HepG2 (cell line): ENCODE results near the gene ISCA2. TPM values are rescaled to one million over a fixed set of nuclear protein-coding genes. Genes with fewer than 3 reads are reported as not detected.

Experiments used
- EED ChIP-seq: sonication (generic); formaldehyde crosslinking; IDR thresholded peaks from 2 replicates; pipeline ENCODE4 v1.5.0; 2020; ENCODE audit warnings: mild to moderate bottlenecking, missing genetic modification reagents
- HES4 ChIP-seq: sonication (generic); formaldehyde crosslinking; IDR thresholded peaks from 2 replicates; pipeline ENCODE4 v1.9.0; 2021; ENCODE audit warnings: mild to moderate bottlenecking, missing genetic modification reagents, borderline replicate concordance
- HNF4A ChIP-seq: sonication (generic); formaldehyde crosslinking; IDR thresholded peaks from 2 replicates; pipeline ENCODE4 v1.4.0; 2020; ENCODE audit warnings: missing genetic modification reagents
- ISL2 ChIP-seq: sonication (generic); formaldehyde crosslinking; IDR thresholded peaks from 2 replicates; pipeline ENCODE4 v1.5.0; 2020; ENCODE audit warnings: missing genetic modification reagents
- KDM4B ChIP-seq: sonication (generic); formaldehyde crosslinking; IDR thresholded peaks from 2 replicates; pipeline ENCODE4 v1.4.0; 2020; ENCODE audit warnings: missing genetic modification reagents
- KDM5B ChIP-seq: sonication (generic); formaldehyde crosslinking; IDR thresholded peaks from 2 replicates; pipeline ENCODE4 v1.4.0; 2020; ENCODE audit warnings: missing genetic modification reagents, mild to moderate bottlenecking, borderline replicate concordance
- MBD4 ChIP-seq: IDR thresholded peaks from 2 replicates; pipeline ENCODE4 v1.6.1; 2012; ENCODE audit warnings: low read length, inconsistent platforms, borderline replicate concordance
- PHF21A ChIP-seq: sonication (generic); formaldehyde crosslinking; IDR thresholded peaks from 2 replicates; pipeline ENCODE4 v1.5.0; 2020; ENCODE audit warnings: mild to moderate bottlenecking, missing genetic modification reagents
- POGZ ChIP-seq: sonication (generic); formaldehyde crosslinking; IDR thresholded peaks from 2 replicates; pipeline ENCODE4 v1.4.0; 2020; ENCODE audit warnings: mild to moderate bottlenecking, missing genetic modification reagents
- SP1 ChIP-seq, 2 experiments: fragments of 450-650 bp in 1 of 2; sonication (generic) in 1 of 2; formaldehyde crosslinking in 1 of 2; IDR thresholded peaks; 2 replicates each; pipeline versions ENCODE4 v1.4.0 to v1.6.1; 2016 to 2020; ENCODE audit warnings: missing genetic modification reagents in 1 of 2
- TCF7L2 ChIP-seq: IDR thresholded peaks from 2 replicates; pipeline ENCODE4 v1.6.1; 2011; ENCODE audit warnings: mild to moderate bottlenecking, low read depth, low read length, moderate library complexity
- TOPORS ChIP-seq: sonication (generic); formaldehyde crosslinking; IDR thresholded peaks from 2 replicates; pipeline ENCODE4 v1.8.0; 2023; ENCODE audit warnings: mild to moderate bottlenecking, missing genetic modification reagents
- YY1 ChIP-seq: IDR thresholded peaks from 2 replicates; pipeline ENCODE4 v1.6.1; 2011; ENCODE audit warnings: low read length, low read depth, moderate library complexity, mild to moderate bottlenecking; ENCODE audit not compliant: insufficient read depth, insufficient replicate concordance
- ZBTB1 ChIP-seq: sonication (generic); formaldehyde crosslinking; IDR thresholded peaks from 2 replicates; pipeline ENCODE4 v1.4.0; 2020; ENCODE audit warnings: missing genetic modification reagents, borderline replicate concordance
- ZFX ChIP-seq: sonication (generic); formaldehyde crosslinking; IDR thresholded peaks from 2 replicates; pipeline ENCODE4 v1.4.0; 2020; ENCODE audit warnings: mild to moderate bottlenecking, low read depth, missing genetic modification reagents, moderate library complexity
- ZNF10 ChIP-seq: sonication (generic); formaldehyde crosslinking; IDR thresholded peaks from 2 replicates; pipeline ENCODE4 v1.4.0; 2020; ENCODE audit warnings: mild to moderate bottlenecking, low read depth, missing genetic modification reagents, borderline replicate concordance
- polyA plus RNA-seq, 8 experiments: library from polyadenylated mRNA; depleted of rRNA in 3 of 8; stranded (reverse) in 7 of 8; unstranded in 1 of 8; fragments of >200 nt; fragmentation: Illumina TruSeq in 4 of 8; extraction: Trizol in 4 of 8; gene quantifications; 2 replicates each; pipeline versions ENCODE4 v1.2.1 to v1.2.3, GENCODE V29; 2011 to 2016; ENCODE audit warnings: low read depth in 4 of 8, missing spikeins in 1 of 8, mixed read lengths in 1 of 8; ENCODE audit not compliant: insufficient read depth in 1 of 8
- total RNA-seq, 5 experiments: library from RNA; depleted of rRNA; stranded (reverse); fragments of >200 nt; fragmentation: Illumina TruSeq; extraction: Trizol; gene quantifications; 2 replicates each; pipeline ENCODE4 v1.2.3, GENCODE V29; 2016; ENCODE audit warnings: low read depth in 1 of 5
- TF ChIP-seq, protein P1 (sequence below): sonication (generic); formaldehyde crosslinking; IDR thresholded peaks from 2 replicates; pipeline ENCODE4 v1.5.1; 2020; ENCODE audit warnings: mild to moderate bottlenecking, missing genetic modification reagents, moderate library complexity
- TF ChIP-seq, protein P2 (sequence below): sonication (generic); formaldehyde crosslinking; IDR thresholded peaks from 2 replicates; pipeline ENCODE4 v1.5.1; 2020; ENCODE audit warnings: mild to moderate bottlenecking, moderate library complexity, missing genetic modification reagents
- TF ChIP-seq, protein P3 (sequence below): sonication (generic); formaldehyde crosslinking; IDR thresholded peaks from 2 replicates; pipeline ENCODE4 v1.5.1; 2020; ENCODE audit warnings: mild to moderate bottlenecking, missing genetic modification reagents, moderate library complexity
- TF ChIP-seq, protein P4 (sequence below): sonication (generic); formaldehyde crosslinking; IDR thresholded peaks from 2 replicates; pipeline ENCODE4 v1.8.0; 2022; ENCODE audit warnings: missing genetic modification reagents, mild to moderate bottlenecking, borderline replicate concordance

ISCA2 gene
- total and polyA plus RNA-seq, 2 of the 13 experiments (the other 11 are each of a cell fraction or from before 2014, with no cell fraction given), result 32.1 to 43.4 TPM

GRCh38 chr14:74493343-74494261 lies at the start of gene ISCA2 (continued):
- TF ChIP-seq, protein P1, sequence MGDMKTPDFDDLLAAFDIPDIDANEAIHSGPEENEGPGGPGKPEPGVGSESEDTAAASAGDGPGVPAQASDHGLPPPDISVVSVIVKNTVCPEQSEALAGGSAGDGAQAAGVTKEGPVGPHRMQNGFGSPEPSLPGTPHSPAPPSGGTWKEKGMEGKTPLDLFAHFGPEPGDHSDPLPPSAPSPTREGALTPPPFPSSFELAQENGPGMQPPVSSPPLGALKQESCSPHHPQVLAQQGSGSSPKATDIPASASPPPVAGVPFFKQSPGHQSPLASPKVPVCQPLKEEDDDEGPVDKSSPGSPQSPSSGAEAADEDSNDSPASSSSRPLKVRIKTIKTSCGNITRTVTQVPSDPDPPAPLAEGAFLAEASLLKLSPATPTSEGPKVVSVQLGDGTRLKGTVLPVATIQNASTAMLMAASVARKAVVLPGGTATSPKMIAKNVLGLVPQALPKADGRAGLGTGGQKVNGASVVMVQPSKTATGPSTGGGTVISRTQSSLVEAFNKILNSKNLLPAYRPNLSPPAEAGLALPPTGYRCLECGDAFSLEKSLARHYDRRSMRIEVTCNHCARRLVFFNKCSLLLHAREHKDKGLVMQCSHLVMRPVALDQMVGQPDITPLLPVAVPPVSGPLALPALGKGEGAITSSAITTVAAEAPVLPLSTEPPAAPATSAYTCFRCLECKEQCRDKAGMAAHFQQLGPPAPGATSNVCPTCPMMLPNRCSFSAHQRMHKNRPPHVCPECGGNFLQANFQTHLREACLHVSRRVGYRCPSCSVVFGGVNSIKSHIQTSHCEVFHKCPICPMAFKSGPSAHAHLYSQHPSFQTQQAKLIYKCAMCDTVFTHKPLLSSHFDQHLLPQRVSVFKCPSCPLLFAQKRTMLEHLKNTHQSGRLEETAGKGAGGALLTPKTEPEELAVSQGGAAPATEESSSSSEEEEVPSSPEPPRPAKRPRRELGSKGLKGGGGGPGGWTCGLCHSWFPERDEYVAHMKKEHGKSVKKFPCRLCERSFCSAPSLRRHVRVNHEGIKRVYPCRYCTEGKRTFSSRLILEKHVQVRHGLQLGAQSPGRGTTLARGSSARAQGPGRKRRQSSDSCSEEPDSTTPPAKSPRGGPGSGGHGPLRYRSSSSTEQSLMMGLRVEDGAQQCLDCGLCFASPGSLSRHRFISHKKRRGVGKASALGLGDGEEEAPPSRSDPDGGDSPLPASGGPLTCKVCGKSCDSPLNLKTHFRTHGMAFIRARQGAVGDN (CRISPR knock-in tag), result peak; percentile 68
- TF ChIP-seq MBD4 (no peak), TCF7L2 (no peak), ZNF10 (no peak), ZFX (peak; percentile 73), ZBTB1 (CRISPR knock-in tag) (no peak), POGZ (CRISPR knock-in tag) (peak; percentile 20; the same call in 1 of the 2 replicates), KDM5B (CRISPR knock-in tag) (peak; percentile 22; the same call in 1 of the 2 replicates), KDM4B (CRISPR knock-in tag) (0 out of 2 replicates have a peak, but pooled peaks have one; percentile 26), EED (CRISPR knock-in tag) (0 out of 2 replicates have a peak, but pooled peaks have one; percentile 59), HNF4A (CRISPR knock-in tag) (peak; percentile 18), YY1 (peak; percentile 93), TOPORS (CRISPR knock-in tag) (no peak), PHF21A (CRISPR knock-in tag) (0 out of 2 replicates have a peak, but pooled peaks have one; percentile 26), SP1 (IDR thresholded peaks at IDR 0.05) (peak; percentile 36; the same call in 1 of the 2 replicates), SP1 (CRISPR knock-in tag; IDR thresholded peaks at IDR 0.05) (peak; percentile 93), ISL2 (CRISPR knock-in tag) (no peak; the same call in 1 of the 2 replicates), HES4 (CRISPR knock-in tag) (no peak; the same call in 1 of the 2 replicates)
- TF ChIP-seq, protein P2, sequence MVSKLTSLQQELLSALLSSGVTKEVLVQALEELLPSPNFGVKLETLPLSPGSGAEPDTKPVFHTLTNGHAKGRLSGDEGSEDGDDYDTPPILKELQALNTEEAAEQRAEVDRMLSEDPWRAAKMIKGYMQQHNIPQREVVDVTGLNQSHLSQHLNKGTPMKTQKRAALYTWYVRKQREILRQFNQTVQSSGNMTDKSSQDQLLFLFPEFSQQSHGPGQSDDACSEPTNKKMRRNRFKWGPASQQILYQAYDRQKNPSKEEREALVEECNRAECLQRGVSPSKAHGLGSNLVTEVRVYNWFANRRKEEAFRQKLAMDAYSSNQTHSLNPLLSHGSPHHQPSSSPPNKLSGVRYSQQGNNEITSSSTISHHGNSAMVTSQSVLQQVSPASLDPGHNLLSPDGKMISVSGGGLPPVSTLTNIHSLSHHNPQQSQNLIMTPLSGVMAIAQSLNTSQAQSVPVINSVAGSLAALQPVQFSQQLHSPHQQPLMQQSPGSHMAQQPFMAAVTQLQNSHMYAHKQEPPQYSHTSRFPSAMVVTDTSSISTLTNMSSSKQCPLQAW (CRISPR knock-in tag), result 0 out of 2 replicates have a peak, but pooled peaks have one; percentile 15
- TF ChIP-seq, protein P3, sequence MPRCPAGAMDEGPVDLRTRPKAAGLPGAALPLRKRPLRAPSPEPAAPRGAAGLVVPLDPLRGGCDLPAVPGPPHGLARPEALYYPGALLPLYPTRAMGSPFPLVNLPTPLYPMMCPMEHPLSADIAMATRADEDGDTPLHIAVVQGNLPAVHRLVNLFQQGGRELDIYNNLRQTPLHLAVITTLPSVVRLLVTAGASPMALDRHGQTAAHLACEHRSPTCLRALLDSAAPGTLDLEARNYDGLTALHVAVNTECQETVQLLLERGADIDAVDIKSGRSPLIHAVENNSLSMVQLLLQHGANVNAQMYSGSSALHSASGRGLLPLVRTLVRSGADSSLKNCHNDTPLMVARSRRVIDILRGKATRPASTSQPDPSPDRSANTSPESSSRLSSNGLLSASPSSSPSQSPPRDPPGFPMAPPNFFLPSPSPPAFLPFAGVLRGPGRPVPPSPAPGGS, result no peak
- TF ChIP-seq, protein P4, sequence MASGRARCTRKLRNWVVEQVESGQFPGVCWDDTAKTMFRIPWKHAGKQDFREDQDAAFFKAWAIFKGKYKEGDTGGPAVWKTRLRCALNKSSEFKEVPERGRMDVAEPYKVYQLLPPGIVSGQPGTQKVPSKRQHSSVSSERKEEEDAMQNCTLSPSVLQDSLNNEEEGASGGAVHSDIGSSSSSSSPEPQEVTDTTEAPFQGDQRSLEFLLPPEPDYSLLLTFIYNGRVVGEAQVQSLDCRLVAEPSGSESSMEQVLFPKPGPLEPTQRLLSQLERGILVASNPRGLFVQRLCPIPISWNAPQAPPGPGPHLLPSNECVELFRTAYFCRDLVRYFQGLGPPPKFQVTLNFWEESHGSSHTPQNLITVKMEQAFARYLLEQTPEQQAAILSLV (CRISPR knock-in tag), result 0 out of 2 replicates have a peak, but pooled peaks have one; percentile 44
